Non-pigmented ciliary epithelial cell (primary cell): ENCODE measurements around the gene FHL3.

ENCODE experiments used
- DNase-seq: peaks from one replicate; pipeline ENCODE4 v3.0.0-alpha.2; 2010; ENCODE audit warnings: low read depth

FHL3 gene, protein sequence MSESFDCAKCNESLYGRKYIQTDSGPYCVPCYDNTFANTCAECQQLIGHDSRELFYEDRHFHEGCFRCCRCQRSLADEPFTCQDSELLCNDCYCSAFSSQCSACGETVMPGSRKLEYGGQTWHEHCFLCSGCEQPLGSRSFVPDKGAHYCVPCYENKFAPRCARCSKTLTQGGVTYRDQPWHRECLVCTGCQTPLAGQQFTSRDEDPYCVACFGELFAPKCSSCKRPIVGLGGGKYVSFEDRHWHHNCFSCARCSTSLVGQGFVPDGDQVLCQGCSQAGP

DNA sequence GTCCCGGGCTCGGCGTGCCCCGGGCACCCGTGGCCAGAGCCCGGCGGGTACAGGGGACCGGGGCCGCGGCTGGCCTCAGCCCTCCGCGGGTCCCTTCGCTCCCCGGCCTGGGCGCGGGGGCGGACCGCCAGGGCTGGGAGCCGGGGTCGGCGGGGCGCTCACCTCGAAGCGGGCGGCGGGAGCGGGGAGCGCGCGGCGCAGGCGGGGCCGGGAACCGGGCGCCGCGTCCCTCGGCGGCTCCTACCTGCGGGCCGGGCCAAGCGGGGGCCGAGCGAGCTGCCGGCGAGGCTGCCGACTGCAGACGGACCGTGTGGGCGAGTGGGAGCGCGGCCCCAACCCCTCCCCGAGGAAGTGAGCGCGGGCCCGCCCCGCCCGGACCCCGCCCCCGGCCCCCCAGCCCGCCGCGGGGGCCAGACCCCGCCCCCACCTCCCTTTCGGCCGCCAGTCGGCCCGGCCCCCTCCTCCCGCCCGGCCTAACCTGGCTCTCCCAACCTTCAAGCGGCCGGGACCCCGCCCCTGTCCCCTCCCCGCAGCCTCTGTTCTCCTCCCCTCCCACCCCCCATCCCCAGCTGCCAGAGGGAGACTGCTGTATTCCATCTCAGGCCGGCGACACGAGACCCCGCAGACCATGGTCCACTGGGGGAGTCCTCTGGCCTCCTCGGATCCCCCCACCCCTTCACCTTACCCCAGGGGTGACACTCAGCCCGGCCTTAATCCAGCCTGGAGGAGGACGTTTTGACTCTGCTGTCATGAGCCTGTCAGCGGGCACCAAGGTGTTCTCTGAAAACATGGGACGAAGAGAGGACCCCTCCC is at the start of gene FHL3:
Gene FHL3 (minus strand): TSS at position 320 of the 813 bp plus-strand sequence. CDS start 6,102 bp downstream, outside the sequence.
- no peak for DNase-seq

DNA sequence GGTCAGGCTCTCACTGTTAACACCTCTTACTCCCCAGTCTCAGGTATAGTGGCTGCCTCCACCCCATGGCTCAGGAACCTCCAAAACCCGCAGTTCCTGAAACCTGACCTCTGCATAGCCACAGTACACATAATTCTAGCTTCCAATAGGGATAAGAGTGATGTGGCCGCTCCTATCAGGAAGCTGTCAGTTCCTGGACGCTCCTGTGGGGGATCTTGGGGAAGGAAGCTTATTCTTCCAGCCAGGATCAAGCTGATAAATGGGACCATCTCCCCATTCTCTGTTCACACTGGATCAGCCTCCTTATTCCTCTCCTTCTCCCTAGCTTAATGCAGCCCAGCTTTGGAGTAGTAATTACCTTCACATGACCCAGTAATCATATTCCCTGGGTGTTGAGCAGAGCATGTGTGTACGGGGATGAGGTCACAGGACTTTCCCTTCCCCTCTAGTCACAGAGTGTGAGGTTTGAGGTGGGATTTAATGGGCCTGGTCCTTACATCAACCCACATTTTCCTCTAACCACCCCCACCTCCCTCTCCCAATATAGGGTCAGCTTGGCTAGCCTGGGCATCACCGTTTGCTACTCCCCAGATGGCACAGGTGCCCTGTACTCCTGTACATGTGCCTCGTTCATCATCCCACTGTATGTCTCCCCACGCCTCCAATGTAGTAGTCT is 48.2 kb upstream of the FHL3 start:
- no peak for DNase-seq

DNA sequence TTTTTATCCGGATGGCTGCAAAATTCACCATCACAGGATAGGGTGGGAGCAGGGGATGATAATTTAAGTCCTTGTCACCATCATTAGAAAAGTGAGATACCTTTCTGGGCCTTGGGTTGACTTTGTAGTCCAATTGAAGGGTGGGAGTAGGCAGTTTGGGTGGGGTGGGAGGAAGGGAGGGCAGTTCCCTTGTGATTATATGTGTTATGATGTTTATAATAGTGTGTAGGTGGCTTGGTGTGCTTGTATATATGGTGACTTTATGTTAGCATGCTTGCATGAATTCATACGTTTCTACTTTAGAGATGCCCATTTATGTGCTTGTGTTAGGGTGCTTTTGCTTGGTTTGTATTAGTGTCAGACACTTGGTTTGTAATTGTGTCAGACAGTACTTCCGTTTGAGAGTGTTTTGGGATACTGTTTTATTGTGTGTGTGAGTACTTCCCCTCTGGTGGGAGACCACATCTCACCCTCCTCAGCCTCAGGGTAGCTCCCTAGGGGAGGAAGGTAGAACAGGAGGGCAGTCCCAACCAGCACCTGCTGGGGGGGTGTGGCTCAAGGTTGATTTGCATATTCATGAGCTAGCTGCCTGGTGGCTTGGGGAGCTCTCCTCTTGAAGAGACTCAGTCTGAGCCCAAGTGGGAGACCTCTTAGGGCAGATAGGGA is 47.6 kb upstream of the FHL3 start:
- no peak for DNase-seq

DNA sequence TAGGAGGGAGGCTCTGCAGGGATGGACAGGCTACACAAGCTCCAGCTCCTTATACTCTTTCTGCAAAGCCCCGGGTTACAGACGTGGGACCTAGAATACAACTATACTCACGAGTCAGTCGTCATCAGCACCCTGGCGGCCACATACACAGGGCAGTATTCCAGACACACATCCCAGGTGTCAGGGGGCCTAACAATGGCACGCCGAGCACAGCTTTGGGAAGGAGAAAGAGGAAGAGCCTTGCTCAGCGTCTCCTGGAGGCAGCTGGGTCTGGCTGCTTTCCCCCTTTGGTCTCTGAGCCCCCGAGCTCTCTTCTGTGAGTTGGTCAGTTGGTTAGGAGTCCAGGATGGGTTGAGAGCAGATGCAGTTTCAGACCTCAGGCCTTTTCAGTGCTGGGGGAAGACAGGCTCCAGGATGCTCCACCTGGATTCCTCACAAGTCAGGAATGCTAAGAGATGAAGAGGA is 45.8 kb upstream of the FHL3 start:
- DNase-seq = no peak

DNA sequence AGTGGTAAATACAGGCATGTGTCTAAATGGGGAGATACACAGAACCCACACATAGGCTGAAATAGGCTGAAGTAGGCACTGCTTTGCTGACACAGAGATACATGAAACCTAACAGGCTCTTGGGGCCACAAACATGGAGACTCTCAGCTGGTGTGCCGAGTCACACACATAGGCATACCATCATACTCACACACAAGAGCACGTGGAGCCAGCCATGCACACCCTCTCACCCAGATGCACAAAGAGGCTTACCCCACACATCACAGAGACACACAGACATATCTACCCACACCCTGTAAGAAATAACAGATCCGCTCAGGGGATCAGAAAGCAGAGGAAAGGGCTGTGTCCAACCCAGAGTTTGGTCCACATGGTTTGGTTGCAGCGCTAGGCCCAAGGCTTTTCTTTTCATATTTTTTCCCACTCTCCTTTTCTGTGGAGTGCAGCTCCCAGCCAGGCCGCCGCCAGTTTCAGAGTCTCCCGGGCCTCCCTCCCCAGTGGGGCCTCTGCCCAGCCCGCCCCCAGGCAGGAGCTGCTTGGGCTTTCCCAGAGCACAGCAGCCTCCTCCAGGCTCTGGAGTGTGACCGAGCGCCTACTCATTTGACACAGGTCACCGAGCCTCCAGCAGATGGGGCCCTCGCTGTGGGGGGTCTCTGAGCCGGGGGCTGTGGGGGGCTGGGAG is 45.2 kb upstream of the FHL3 start:
- no peak for DNase-seq

DNA sequence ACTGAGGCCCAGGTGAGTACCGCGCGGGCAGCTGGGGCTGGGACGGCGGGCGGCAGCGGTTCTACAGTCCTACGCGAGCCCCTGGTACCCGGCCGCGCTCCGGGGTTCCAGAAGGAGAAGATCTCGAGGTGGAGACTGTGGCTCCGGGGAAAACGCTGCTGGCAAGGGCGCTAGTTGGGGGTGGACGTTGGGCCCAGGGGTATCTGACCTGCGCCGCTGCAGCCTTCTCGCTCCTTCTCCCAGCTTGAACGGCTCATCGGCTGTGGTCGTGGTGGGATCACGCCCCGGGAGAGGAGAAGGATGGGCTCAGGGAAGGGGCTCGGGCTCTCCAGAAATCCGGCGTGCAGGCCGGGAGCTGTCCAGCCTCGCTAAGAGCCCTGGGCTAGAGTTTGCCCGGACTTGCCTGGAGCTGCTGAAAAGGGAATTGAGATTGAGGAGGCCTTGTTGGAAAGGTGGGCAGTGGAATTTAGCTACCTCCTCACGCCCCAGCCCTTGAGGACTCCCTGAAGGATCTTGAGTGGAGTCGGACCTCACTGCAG is 42.4 kb upstream of the FHL3 start:
- DNase-seq = no peak

DNA sequence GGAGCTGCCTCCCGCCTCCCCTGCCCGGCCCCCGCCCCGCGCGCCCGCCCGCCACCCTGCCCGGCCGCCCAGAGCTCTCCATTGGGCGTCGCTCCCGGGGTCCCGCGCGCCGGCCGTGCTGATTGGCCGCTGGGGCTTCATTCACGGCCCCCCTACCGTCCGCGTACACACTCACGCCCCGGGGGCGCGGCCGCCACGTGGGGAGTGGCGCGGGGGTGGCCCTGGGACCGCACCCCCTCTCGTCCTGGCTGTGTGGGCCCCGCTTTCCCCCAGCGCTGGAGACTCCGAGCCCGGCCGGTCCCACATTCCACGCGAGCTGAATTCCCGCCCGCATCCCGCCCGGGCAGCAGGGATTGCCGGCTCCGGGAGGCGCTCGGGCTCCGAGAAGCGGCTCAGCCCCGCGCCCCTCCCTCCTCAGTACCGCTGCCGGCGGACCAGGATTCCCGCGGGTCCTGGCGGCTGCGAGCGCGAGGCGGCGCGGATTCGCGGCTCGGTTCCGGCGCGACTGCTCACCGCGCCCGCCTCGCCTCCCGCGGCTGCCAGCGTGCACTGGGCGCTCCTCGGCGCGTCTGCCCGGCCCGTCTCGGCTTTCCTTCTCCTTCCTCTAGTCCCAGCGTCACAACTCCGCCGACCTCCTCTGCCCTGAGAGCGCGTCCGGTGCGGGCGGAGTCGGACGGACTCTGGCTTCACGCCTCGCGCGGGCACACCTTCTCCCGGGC is 41.7 kb upstream of the FHL3 start:
- DNase-seq = no peak

DNA sequence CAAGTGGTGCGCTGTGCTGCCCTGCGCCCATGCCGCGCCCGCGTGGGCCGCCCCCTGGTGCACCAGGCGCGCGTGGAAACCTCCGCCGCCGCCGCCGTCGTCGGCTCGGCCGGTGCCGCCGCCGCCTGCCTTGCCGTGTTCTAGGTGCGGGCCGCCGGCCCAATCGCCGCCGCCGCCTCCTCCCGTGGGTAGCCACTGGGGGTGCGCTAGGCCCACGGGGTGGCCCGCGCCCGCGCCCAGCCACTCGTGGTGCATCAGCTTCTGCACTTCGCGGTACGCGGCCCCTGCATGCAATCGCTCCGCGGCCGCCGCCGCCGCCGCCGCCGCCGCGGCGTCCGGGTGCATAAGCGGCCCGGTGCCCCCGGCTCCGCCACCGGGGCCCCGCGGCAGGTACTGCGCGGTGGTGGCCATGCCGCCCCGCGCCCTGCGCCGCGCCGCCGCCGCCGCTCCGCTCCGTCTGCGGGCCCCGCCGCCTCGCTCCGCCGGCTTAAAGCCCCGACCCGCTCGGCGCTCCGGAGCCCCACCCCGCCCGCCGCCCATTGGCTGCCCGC is 41.1 kb upstream of the FHL3 start, which contains the start of gene POU3F1:
Gene POU3F1 (minus strand): TSS at position 461 of the 551 bp plus-strand sequence. CDS start 50 bp downstream, at position 411.
- no peak for DNase-seq

DNA sequence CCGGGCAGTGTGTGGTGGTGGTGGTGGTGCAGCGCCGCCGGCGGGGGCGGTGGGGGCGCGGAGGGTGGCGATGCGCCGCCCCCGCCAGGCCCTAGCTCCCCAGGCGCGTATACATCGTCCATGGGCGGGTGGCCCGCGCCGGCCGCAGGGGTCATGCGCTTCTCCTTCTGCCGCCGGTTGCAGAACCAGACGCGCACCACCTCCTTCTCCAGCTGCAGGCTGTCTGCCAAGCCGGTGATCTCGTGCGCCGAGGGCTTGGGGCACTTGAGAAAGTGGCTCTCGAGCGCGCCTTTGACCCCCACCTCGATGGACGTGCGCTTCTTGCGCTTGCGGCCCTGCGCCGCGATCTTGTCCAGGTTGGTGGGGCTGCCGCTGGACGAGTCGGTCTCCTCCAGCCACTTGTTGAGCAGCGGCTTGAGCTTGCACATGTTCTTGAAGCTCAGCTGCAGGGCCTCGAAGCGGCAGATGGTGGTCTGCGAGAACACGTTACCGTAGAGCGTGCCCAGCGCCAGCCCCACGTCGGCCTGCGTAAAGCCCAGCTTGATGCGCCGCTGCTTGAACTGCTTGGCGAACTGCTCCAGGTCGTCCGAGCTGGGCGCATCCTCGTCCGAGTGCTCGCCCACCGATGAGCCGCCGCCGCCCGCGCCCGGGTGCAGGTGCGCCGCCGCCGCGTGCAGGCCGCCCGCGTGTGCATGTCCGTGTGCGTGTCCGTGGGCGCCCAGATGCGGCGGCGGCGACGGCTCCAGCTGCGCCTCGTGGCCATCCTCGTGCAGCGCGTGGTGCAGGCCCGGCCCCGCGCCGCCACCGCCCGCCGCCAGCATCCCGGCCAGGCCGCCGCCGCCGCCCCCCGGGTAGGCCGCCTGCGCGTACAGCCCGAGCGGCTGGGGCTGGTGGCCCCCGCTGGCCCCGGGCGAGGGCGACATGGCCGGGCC is 40.4 kb upstream of the FHL3 start:
- no peak for DNase-seq

DNA sequence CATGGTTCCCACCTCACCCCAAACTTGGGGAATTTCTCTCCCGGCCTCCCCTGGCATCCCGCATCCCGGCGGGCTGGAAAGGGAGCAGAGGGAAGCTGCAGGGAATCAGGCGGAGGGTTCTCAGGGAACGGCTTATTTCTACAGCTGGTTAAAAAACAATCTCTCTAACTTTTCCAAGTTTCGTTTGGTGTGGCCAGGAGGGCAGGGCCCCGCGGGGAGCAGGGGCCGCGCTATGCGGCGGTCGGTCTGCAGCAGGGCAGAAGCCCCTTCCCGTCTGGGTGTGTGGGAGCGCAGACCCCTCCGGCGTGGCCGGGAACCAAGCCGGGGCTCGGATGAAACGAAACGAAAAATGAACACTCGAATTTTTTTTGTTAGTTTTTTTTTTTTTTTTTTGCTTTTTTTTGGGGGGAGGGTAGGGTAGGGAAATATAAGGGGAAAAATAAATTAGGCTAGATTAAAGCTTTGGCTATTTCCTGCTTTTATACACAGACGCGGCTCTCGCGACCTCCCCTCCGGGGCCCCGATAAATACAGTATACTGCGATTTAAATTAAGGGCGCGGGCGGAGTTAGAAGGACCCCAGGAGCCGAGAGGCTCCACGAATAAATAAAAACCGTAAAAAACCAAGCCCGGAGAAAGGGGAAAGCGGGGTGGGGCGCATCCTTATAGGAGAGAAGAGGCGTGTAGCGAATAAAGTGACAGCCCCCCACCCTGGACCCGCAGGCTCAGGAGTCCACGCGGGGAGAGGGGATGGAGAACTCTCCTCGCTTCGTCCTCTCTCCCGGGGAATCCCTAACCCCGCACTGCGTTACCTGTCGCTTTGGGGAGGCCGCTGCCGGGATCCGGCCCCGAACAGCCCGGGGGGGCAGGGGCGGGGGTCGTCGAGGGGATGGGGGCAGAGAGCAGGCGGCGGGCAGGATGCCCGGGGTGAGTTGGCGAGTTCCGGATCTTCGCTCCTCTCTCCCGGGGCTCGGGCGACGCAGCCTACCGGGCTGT is 39.2 kb upstream of the FHL3 start:
- no peak for DNase-seq

DNA sequence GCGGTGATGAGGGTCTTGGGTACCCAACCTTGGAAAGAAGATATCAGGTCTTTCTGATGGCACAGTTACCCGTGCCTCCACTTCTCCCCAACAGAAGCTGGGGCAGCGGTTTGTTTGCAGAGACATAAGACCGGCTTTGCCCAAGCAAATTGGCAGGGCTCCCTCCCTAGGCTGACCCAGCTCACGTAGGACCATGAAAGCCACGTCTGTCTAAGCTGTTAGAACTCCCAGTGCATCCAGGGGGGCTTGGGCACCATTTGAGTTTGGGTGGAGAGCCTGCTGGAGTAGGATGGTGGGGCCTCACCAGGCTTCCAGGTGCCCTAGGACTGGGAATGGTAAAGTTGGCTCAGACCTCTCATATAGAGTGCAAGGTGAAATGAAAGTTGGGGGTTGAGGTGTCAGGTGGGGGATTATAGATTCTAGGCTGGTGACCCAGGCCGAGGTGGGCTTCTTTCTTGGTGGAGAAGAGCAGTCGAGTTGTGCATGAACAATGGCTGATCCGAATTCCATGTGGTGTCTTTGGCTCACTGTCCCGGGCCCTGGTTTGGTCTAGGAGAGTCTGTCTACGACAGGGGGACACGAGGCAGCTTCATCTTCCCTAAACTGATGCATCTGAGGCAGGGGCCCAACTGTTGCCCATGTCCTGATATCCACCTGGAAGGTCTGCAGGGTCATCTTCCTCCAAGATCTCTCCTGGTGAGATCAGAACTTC is 37.9 kb upstream of the FHL3 start:
- DNase-seq = no peak

DNA sequence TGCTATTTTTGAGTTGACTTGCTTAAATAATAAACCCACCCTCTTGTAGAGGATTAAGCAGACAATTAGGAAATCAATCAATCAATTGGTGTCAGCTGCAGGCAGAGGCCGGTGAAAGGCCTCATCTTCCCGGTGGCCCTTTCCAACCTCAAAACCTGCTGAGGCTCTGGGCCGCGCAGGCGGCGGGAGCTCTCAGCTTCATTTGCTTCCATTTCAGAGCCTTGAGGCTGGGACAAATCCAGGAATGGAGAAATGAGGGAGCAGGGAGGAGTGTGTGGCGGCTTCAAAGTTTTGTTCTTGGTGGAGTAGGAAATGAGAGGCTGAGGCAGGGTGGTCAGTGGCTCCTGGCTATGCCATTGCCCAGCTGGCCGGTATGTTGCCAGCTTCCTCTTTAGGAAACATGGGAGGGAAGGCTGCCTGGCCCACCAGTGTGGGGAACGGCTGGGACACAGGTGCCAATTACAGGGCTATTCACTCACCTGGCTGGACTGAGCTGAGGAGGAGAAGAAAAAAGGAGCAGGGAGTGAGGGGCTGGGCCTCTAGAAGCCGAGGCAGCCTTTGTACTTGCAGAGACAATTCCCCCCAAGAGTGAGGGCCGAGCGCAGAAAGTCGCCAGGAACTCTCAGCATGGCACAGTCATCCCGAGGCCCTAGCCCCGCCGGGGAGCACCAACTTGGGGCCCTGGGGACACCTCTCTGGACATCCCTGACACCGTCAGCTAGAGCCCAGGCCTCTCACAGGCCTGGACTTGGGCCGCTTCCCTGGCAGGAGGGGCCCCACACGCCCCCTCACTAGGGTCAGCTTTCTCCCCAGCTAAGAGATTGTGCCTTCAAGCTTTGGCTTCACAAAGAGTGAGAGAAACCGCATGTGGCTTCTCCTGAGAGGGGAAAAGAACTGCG is 36.9 kb upstream of the FHL3 start:
- DNase-seq = no peak

DNA sequence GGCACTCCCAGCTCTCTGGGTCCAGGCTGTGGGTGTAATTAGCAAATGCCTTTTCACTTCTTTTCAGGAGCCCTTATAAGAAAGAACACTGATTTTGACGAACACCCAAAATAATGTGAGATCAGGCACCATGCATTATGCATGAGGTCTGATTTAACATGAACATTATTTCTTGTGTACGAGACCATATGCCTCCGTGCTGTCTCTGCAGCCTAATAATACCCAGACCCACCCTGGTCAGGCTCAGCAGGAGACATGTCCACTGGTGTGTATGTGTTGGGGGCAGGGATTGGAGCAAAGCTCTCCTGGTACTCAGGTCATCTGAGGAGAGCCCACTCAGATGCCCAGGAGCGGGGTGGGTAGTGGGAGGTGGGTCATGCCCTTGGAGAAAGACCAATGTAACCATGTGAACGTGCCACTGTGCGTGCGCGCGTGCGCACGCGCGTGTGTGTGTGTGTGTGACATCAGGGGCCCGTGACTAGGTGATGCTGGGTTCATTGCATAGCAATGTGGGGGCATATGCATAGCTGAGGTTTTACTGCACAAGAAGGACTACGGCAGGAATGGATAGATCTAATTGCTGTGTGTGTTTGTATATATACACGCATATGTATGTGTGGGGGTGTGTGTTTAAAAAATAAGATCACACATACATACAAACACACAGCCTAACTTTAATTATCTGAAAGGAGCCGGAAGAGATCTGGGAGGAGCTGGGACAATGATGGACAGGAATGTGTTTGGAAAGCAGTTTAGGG is 34.2 kb upstream of the FHL3 start:
- DNase-seq = no peak

DNA sequence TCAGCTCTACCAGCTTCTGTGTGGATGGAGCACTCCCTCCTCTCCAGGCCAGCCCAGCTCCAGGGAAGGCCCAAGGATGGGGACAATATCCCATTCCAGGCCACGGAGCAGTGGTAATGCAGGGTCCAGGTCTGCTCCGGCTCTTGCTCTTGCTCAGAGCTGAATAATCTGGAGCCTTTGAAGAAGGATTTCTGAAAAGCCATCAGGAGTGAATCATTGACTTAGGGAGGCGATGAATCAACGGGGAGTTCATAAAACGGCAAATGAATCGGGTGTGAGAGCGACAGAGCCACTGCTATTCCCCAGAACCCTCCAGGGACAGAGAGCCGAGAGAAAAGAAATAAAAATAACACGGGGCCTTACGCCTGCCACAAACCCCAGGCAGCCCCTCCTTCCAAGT is 33.5 kb upstream of the FHL3 start:
- DNase-seq = no peak

DNA sequence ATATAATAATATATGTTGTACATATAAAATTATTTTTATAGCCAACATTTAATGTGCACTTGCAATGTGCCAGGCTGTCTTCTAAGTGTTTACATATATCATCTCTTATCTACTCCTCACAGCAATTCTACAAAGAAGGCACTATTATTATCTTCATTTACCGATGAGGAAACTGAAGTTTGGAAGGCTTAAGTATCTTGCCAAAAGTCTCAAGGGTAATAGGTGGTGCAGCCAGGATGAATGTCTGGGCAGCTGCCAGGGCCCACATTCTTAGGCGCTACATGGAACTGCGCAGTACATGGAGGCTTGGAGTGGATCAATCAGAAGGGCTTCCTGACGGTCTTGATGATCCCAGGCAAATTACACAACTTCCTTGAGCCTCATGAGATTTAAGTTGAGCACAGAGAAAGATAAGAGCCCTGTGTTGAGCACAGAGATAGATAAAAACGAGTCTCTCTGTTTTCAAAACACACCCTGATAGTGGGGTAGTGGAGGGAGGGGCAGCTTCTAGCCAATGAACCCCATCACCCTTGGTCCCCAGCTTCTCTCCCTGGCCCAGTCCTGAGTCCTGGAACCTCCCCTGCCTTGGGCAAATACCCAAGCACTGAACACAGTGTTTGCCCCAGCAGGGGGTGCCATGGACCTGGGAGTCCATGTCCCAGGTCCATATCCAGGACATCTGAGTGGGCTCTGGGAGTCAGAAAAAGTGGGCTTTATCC is 32.1 kb upstream of the FHL3 start:
- DNase-seq = no peak
